A549 (cell line): ENCODE measurements around the gene LTA. TPM values are rescaled to one million over a fixed set of nuclear protein-coding genes. Genes with fewer than 3 reads are reported as not detected.

Source experiments
- ATAC-seq, 2 experiments: fragments of 200-7000 bp in 1 of 2; fragments of >200 bp in 1 of 2; cut with Nextera tagmentation in 1 of 2; cut with Tn5 transposase in 1 of 2; 3 replicates each; pipeline versions ENCODE4 v1.8.0 to v1.9.1; 2018 to 2020; ENCODE audit warnings: mild to moderate bottlenecking in 1 of 2, moderate library complexity in 1 of 2
- CTCF ChIA-PET: fragments of 300-600 bp; sonication (Branson Sonifier 250); formaldehyde crosslinking; extraction: SDS; loops from one replicate; lab custom pipeline; 2021; ENCODE audit warnings: antibody characterized with exemption, inconsistent platforms; lab: Yijun Ruan, JAX
- POLR2A ChIA-PET: fragments of 350-600 bp; formaldehyde crosslinking; extraction: SDS; loops from one replicate; lab custom pipeline; 2021; ENCODE audit warnings: antibody characterized with exemption, inconsistent platforms; lab: Yijun Ruan, JAX
- DNase-seq, 2 experiments: peaks; one replicate each; pipeline versions ENCODE4 v3.0.0 to v3.0.0-alpha.2; 2011 to 2016; ENCODE audit warnings: low read depth in 1 of 2, low spot score in 1 of 2
- FAIRE-seq: peaks from 2 replicates; lab custom pipeline; 2011; peaks lifted over from hg19 to GRCh38; lab: Jason Lieb, UNC
- H3K27ac ChIP-seq, 2 experiments: fragments of >200 bp; sonication (Bioruptor Twin); formaldehyde crosslinking; 3 replicates each; pipeline ENCODE4 v1.5.1; 2016 to 2017
- H3K4me1 ChIP-seq: fragments of >200 bp; sonication (Bioruptor Twin); formaldehyde crosslinking; 3 replicates; pipeline ENCODE4 v1.6.1; 2016
- H3K4me2 ChIP-seq: fragments of >200 bp; sonication (Bioruptor Twin); formaldehyde crosslinking; 3 replicates; pipeline ENCODE4 v1.6.1; 2016
- H3K4me3 ChIP-seq: fragments of >200 bp; sonication (Bioruptor Twin); formaldehyde crosslinking; 3 replicates; pipeline ENCODE4 v1.5.1; 2016
- H3K9me3 ChIP-seq: fragments of >200 bp; sonication (Bioruptor Twin); formaldehyde crosslinking; 3 replicates; pipeline ENCODE4 v1.6.1; 2016
- BCL3 ChIP-seq: fragments of >200 bp; sonication (Bioruptor Twin); formaldehyde crosslinking; IDR thresholded peaks from 3 replicates; pipeline ENCODE4 v1.6.1; 2016
- BHLHE40 ChIP-seq: IDR thresholded peaks from 2 replicates; pipeline ENCODE4 v1.6.1; 2012; ENCODE audit warnings: low read depth, low read length, inconsistent platforms
- CBX2 ChIP-seq: fragments of 200-600 bp; sonication (generic); IDR thresholded peaks from 2 replicates; pipeline ENCODE4 v1.6.1; 2016; ENCODE audit warnings: low read depth, mild to moderate bottlenecking, borderline replicate concordance
- CHD2 ChIP-seq: fragments of 150-350 bp; IDR thresholded peaks from 2 replicates; pipeline ENCODE4 v1.6.1; 2014; ENCODE audit warnings: low read length; ENCODE audit not compliant: partially characterized antibody
- CHD4 ChIP-seq: fragments of 200-600 bp; sonication (generic); IDR thresholded peaks from 2 replicates; pipeline ENCODE4 v1.6.1; 2016; ENCODE audit warnings: antibody characterized with exemption, mild to moderate bottlenecking, borderline replicate concordance
- CTCF ChIP-seq: fragments of >200 bp; sonication (Bioruptor Twin); formaldehyde crosslinking; IDR thresholded peaks from 3 replicates; pipeline ENCODE4 v1.5.1; 2016
- EHF ChIP-seq: fragments of 250-450 bp; sonication (Bioruptor Pico); IDR thresholded peaks from 2 replicates; pipeline ENCODE4 v1.5.0; 2020; ENCODE audit warnings: mild to moderate bottlenecking
- FOSL2 ChIP-seq, 2 experiments: fragments of 450-650 bp in 1 of 2; fragments of >200 bp in 1 of 2; sonication (Bioruptor Twin) in 1 of 2; formaldehyde crosslinking; IDR thresholded peaks; 2 replicates each; pipeline versions ENCODE4 v1.5.0 to v1.6.1; 2016 to 2020; ENCODE audit warnings: mild to moderate bottlenecking in 1 of 2, moderate library complexity in 1 of 2
- FOXS1 ChIP-seq: fragments of 250-450 bp; sonication (Bioruptor Pico); IDR thresholded peaks from 2 replicates; pipeline ENCODE4 v1.5.0; 2020; ENCODE audit warnings: mild to moderate bottlenecking, moderate library complexity
- HDAC2 ChIP-seq: fragments of 200-600 bp; sonication (generic); IDR thresholded peaks from 2 replicates; pipeline ENCODE4 v1.6.1; 2016
- HOXA7 ChIP-seq: fragments of 250-450 bp; sonication (Bioruptor Pico); IDR thresholded peaks from 2 replicates; pipeline ENCODE4 v1.5.0; 2020; ENCODE audit warnings: mild to moderate bottlenecking, moderate library complexity
- HOXB13 ChIP-seq: fragments of 250-450 bp; sonication (Bioruptor Pico); IDR thresholded peaks from 2 replicates; pipeline ENCODE4 v1.5.0; 2020; ENCODE audit warnings: low read depth, mild to moderate bottlenecking, moderate library complexity
- JUN ChIP-seq, 2 experiments: fragments of >200 bp; sonication (Bioruptor Twin); formaldehyde crosslinking; IDR thresholded peaks; 2 replicates in 1 of 2; 3 replicates in 1 of 2; pipeline ENCODE4 v1.6.1; 2016 to 2017
- JUNB ChIP-seq: fragments of >200 bp; sonication (Bioruptor Twin); formaldehyde crosslinking; IDR thresholded peaks from 2 replicates; pipeline ENCODE4 v1.6.1; 2016
- KDM1A ChIP-seq: fragments of 200-600 bp; sonication (generic); IDR thresholded peaks from 2 replicates; pipeline ENCODE4 v1.6.1; 2016; ENCODE audit warnings: low read depth, mild to moderate bottlenecking
- KDM5A ChIP-seq: fragments of 200-600 bp; sonication (generic); IDR thresholded peaks from 2 replicates; pipeline ENCODE4 v1.6.1; 2016; ENCODE audit warnings: antibody characterized with exemption, mild to moderate bottlenecking
- MAX ChIP-seq: IDR thresholded peaks from 2 replicates; pipeline ENCODE4 v1.6.1; 2012
- MAZ ChIP-seq: fragments of 150-350 bp; IDR thresholded peaks from 2 replicates; pipeline ENCODE4 v1.6.1; 2014; ENCODE audit warnings: antibody characterized with exemption, low read depth, low read length, borderline replicate concordance
- NFE2L2 ChIP-seq: fragments of 150-350 bp; conservative IDR thresholded peaks from 2 replicates; pipeline ENCODE4 v1.6.1; 2014; ENCODE audit warnings: low read length
- NPAS2 ChIP-seq: fragments of 250-450 bp; sonication (Bioruptor Pico); IDR thresholded peaks from 2 replicates; pipeline ENCODE4 v1.8.0; 2022; ENCODE audit warnings: mild to moderate bottlenecking, moderate library complexity, borderline replicate concordance
- NR3C1 ChIP-seq: fragments of >200 bp; sonication (Bioruptor Twin); formaldehyde crosslinking; IDR thresholded peaks from 3 replicates; pipeline ENCODE4 v1.6.1; 2017
- RARB ChIP-seq: fragments of 250-450 bp; sonication (Bioruptor Pico); IDR thresholded peaks from 2 replicates; pipeline ENCODE4 v1.8.0; 2021; ENCODE audit warnings: mild to moderate bottlenecking, moderate library complexity
- REST ChIP-seq: fragments of 200-600 bp; sonication (generic); IDR thresholded peaks from 2 replicates; pipeline ENCODE4 v1.6.1; 2016; ENCODE audit warnings: antibody characterized with exemption, mild to moderate bottlenecking, moderate library complexity
- RNF2 ChIP-seq: fragments of 200-600 bp; sonication (generic); IDR thresholded peaks from 2 replicates; pipeline ENCODE4 v1.6.1; 2016; ENCODE audit warnings: low read depth, mild to moderate bottlenecking, antibody characterized with exemption, moderate library complexity, borderline replicate concordance
- TP53 ChIP-seq: fragments of 250-450 bp; sonication (Bioruptor Pico); IDR thresholded peaks from 2 replicates; pipeline ENCODE4 v1.5.0; 2021; ENCODE audit warnings: mild to moderate bottlenecking, moderate library complexity
- USF2 ChIP-seq: fragments of 450-650 bp; IDR thresholded peaks from 2 replicates; pipeline ENCODE4 v1.6.1; 2014; ENCODE audit warnings: antibody characterized with exemption
- ZFP36 ChIP-seq: fragments of 450-650 bp; IDR thresholded peaks from 2 replicates; pipeline ENCODE4 v1.6.1; 2014; ENCODE audit warnings: borderline replicate concordance; ENCODE audit not compliant: partially characterized antibody
- ZNF302 ChIP-seq: fragments of 250-450 bp; sonication (Bioruptor Pico); IDR thresholded peaks from 2 replicates; pipeline ENCODE4 v1.9.0; 2021; ENCODE audit warnings: inconsistent platforms, mild to moderate bottlenecking, moderate library complexity
- WGBS: methylation state at CpG from one replicate; pipeline ENCODE4 v1.1.6; 2017; ENCODE audit errors: missing lambda C conversion rate; 5-methylcytosine and 5-hydroxymethylcytosine counted together
- polyA plus RNA-seq, 4 experiments: library from polyadenylated mRNA; depleted of rRNA in 3 of 4; stranded (reverse); fragments of >200 nt; fragmentation: RNase III in 1 of 4; extraction: RNeasy Plus Mini Kit Qiagen cat#74134 plus additional on column Dnase treatment in 1 of 4; gene quantifications; 2 replicates in 3 of 4; 3 replicates in 1 of 4; pipeline ENCODE4 v1.2.3, GENCODE V29; 2011 to 2017

The LTA gene
- polyA plus RNA-seq, 2 of the 4 experiments (the other 2 are of a cell fraction), result 0.08 TPM; not detected in 1

GRCh38 chr6:31556307-31556706 lies 15.8 kb upstream of the LTA start:
- no peak overlapping the region for H3K27ac ChIP-seq
- FAIRE-seq (no peak), DNase-seq (no peak), ATAC-seq (no peak)
- H3K9me3 ChIP-seq, result no peaks in the 10 kb centered on the region
- TF ChIP-seq CTCF (no peak), RARB (CRISPR knock-in tag) (no peak), REST (no peak), NPAS2 (CRISPR knock-in tag) (no peak), TP53 (CRISPR knock-in tag) (no peak), ZFP36 (no peak), ZNF302 (CRISPR knock-in tag) (no peak), NR3C1 (no peak), CHD2 (no peak), HOXA7 (CRISPR knock-in tag) (no peak), MAZ (no peak), HDAC2 (no peak), RNF2 (no peak), CBX2 (no peak), BCL3 (no peak), KDM1A (no peak), MAX (no peak)
- ChIA-PET POLR2A (no interaction called here), CTCF (interaction anchor here (1.0 to 2.5 kb wide), 5 partner anchors 8 to 42 kb away, joined by 3 to 10 read pairs (median 6); partner anchors contain the start of gene NFKBIL1)
- no peak overlapping the region for H3K4me3 ChIP-seq
- H3K4me1 ChIP-seq, result peaks cover 24% of the 10 kb centered on the region
- H3K4me2 ChIP-seq, result no peak overlapping the region
- WGBS, result 86% methylated on average over 3 of the region's 3 CpGs

GRCh38 chr6:31557443-31558317 lies 14.4 kb upstream of the LTA start:
- Histone ChIP-seq H3K4me3 (no peak overlapping the region), H3K4me2 (no peak overlapping the region), H3K9me3 (no peaks in the 10 kb centered on the region), H3K4me1 (peaks cover 24% of the 10 kb centered on the region), H3K27ac (no peak overlapping the region)
- TF ChIP-seq EHF (no peak), RARB (CRISPR knock-in tag) (no peak), JUN (IDR thresholded peaks at IDR 0.05) (no peak), KDM5A (no peak), MAZ (no peak), KDM1A (no peak), ZNF302 (CRISPR knock-in tag) (no peak), NFE2L2 (no peak), JUNB (no peak), USF2 (no peak), HOXB13 (no peak), FOSL2 (IDR thresholded peaks at IDR 0.05) (no peak), FOSL2 (CRISPR knock-in tag; IDR thresholded peaks at IDR 0.05) (no peak), RNF2 (no peak), TP53 (CRISPR knock-in tag) (no peak), CHD4 (no peak), BHLHE40 (no peak), FOXS1 (no peak), HOXA7 (CRISPR knock-in tag) (no peak)
- ChIA-PET POLR2A (no interaction called here), CTCF (interaction anchor here (0.5 to 3.7 kb wide), 7 partner anchors 10 to 299 kb away, joined by 3 to 10 read pairs (median 6); partner anchors contain the start of genes ATP6V1G2, LTA, LTB and NFKBIL1)
- ATAC-seq (no peak), FAIRE-seq (no peak), DNase-seq (no peak)
- WGBS, result 88% methylated on average over 21 of the region's 24 CpGs
